ENCODE data around the gene CRKL.
"Not testable (repeated sequence)": the region's sequence is repeated elsewhere in the genome, so short reads cannot be mapped to it uniquely, and the experiment has no call there.

Gene CRKL

GRCh38 chr22:20930004-20930403, 12.8 kb downstream of the CRKL start:
- no peak for DNase-seq (ENCODE audit: low read depth, low spot score)
- no peak overlapping the region for H3K4me3 ChIP-seq (ENCODE audit: low read length)

DNA sequence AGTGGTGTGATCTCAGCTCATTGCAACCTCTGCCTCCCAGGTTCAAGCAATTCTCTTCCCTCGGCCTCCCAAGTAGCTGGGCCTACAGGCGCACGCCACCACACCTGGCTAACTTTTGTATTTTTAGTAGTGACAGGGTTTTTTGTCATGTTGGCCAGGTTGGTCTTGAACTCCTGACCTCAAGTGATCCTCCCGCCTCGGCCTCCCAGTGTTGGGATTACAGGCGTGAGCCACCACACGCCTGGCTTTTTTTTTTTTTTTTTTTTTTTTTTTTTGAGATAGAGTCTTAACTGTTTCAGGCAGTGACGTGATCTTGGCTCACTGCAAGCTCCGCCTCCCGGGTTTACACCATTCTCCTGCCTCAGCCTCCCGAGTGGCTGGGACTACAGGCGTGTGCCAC, 13.2 kb downstream of the CRKL start:
- H3K4me3 ChIP-seq (ENCODE audit: low read length); DNase-seq (ENCODE audit: low read depth, low spot score): not testable (repeated sequence)

DNA sequence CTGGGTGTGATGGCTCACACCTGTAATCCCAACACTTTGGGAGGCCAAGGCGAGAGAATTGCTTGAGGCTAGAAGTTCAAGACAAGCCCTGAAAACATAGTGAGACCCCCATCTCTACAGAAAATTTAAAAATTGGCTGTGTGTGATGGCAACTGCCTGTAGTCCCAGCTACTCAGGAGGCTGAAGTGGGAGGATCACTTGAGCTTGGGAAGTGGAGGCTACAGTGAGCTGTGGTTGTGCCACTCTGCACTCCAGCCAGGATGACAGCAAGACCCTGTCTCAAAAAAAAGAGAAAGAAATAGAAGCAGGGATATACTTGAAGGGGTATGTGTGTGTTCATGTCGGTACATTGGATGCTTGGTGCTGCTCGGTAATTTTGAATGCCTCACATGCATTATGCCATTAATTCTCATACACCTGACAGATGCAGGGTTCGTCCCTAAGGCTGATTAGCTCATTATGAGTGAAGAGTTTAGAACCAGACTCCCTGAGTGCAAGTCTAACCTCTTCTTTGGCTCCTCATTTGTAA, 14.0 kb downstream of the CRKL start:
- H3K4me3 ChIP-seq (ENCODE audit: low read length): no peak overlapping the region
- DNase-seq (ENCODE audit: low read depth, low spot score): no peak

- H3K4me3 ChIP-seq (ENCODE audit: low read length): no peak overlapping the region
- DNase-seq (ENCODE audit: low read depth, low spot score): no peak
Measured at GRCh38 chr22:20933910-20934309, 16.7 kb downstream of the CRKL start.

DNA sequence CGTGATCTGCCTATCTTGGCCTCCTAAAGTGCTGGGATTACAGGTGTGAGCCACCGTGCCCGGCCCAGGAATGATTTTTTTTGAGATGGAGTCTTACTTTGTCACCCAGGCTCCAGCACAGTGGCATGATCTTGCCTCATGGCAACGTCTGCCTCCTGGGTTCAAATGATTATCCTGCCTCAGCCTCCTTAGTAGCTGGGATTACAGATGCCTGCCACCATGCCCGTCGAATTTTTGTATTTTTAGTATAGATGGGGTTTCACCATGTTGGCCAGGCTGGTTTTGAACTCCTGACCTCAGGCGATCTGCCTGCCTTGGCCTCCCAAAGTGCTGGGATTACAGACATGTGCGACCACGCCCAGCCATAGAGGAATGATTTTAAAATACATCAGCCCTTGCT, 17.8 kb downstream of the CRKL start:
- not testable (repeated sequence) for DNase-seq (ENCODE audit: low read depth, low spot score)

GRCh38 chr22:20935780-20936539, 18.8 kb downstream of the CRKL start:
- not testable (repeated sequence) for H3K4me3 ChIP-seq (ENCODE audit: low read length); DNase-seq (ENCODE audit: low read depth, low spot score)

More for the DNA sequence above, 17.8 kb downstream of the CRKL start:
- H3K4me3 ChIP-seq (ENCODE audit: low read length): not testable (repeated sequence)

GRCh38 chr22:20937031-20937793, 20.0 kb downstream of the CRKL start:
- no peak overlapping the region for H3K4me3 ChIP-seq (ENCODE audit: low read length)
- no peak for DNase-seq (ENCODE audit: low read depth, low spot score)

GRCh38 chr22:20937794-20938671, 20.8 kb downstream of the CRKL start:
- DNase-seq (ENCODE audit: low read depth, low spot score): no peak
- H3K4me3 ChIP-seq (ENCODE audit: low read length): no peak overlapping the region

- not testable (repeated sequence) for H3K4me3 ChIP-seq (ENCODE audit: low read length); DNase-seq (ENCODE audit: low read depth, low spot score)
Measured at GRCh38 chr22:20939457-20940185, 22.4 kb downstream of the CRKL start.

DNA sequence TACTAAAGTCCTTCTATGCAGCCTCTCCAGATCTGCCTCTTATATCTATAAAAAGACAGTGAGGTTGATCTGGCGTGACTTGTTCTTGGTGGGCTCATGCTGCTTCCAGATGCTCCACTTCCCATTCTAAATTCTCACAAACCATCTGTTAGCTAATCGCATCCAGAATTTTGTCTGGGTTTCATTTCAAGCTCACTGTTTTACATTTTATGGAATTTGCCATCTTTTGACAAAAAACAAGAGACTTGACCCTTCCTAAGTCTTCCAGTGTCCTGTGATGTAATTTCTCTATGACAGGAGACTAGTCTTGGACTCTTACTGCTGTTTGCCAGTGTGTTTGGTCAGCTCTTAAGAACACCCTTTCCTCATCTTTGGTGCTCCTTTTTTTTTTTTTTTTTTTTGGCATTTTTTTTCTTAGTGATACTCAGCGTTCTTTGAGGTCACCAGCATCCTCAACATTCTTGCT, 23.0 kb downstream of the CRKL start:
- no peak for DNase-seq (ENCODE audit: low read depth, low spot score)
- H3K4me3 ChIP-seq (ENCODE audit: low read length): no peak overlapping the region

DNA sequence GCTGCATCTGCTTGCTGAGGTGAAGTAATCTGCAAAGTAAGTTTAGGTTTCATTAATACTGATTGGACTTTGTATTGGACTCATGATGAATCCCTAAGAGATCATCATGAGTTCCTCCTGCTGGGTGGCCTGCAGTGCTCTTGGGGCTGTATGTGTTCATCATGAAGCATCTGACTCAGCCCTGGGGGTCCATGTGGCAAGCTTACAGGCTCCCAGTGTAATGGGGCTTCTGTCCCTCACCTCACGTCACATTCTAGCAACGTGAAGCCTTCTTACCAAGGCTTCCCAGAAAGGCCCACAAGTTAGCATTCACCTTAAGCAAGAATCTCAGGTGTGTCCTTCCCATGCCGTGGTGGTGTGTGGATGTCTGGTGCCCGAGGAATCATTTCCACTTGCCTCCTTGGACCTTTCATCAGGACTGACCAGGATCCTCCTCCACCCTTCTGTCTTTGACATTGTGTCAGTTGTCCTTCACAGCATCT, 23.7 kb downstream of the CRKL start:
- no peak for DNase-seq (ENCODE audit: low read depth, low spot score)
- H3K4me3 ChIP-seq (ENCODE audit: low read length): no peak overlapping the region

GRCh38 chr22:20942203-20942902, 25.1 kb downstream of the CRKL start:
- not testable (repeated sequence) for DNase-seq (ENCODE audit: low read depth, low spot score); H3K4me3 ChIP-seq (ENCODE audit: low read length)

- no peak overlapping the region for H3K4me3 ChIP-seq (ENCODE audit: low read length)
- DNase-seq (ENCODE audit: low read depth, low spot score): no peak
Measured at GRCh38 chr22:20943104-20943933, 26.1 kb downstream of the CRKL start.

- DNase-seq (ENCODE audit: low read depth, low spot score): no peak
- H3K4me3 ChIP-seq (ENCODE audit: low read length): no peak overlapping the region
Measured at GRCh38 chr22:20944042-20944441, 26.8 kb downstream of the CRKL start.

GRCh38 chr22:20945578-20945934, 28.3 kb downstream of the CRKL start:
- no peak for DNase-seq (ENCODE audit: low read depth, low spot score)
- no peak overlapping the region for H3K4me3 ChIP-seq (ENCODE audit: low read length)

- no peak for DNase-seq (ENCODE audit: low read depth, low spot score)
- no peak overlapping the region for H3K4me3 ChIP-seq (ENCODE audit: low read length)
Measured at GRCh38 chr22:20946080-20946986, 29.1 kb downstream of the CRKL start.

All from Jurkat, Clone E6-1 (cell line).